HL-60 (cell line): ENCODE results near the gene TRAK2.

Experiments used
- CTCF ChIP-seq: IDR thresholded peaks from one replicate; pipeline ENCODE4 v1.5.1; 2011; ENCODE audit warnings: low read length, control low read depth, inconsistent platforms; ENCODE audit not compliant: insufficient read depth
- POLR2AphosphoS5 ChIP-seq: IDR thresholded peaks from 2 replicates; pipeline ENCODE4 v1.6.1; 2012; ENCODE audit warnings: low read depth

DNA sequence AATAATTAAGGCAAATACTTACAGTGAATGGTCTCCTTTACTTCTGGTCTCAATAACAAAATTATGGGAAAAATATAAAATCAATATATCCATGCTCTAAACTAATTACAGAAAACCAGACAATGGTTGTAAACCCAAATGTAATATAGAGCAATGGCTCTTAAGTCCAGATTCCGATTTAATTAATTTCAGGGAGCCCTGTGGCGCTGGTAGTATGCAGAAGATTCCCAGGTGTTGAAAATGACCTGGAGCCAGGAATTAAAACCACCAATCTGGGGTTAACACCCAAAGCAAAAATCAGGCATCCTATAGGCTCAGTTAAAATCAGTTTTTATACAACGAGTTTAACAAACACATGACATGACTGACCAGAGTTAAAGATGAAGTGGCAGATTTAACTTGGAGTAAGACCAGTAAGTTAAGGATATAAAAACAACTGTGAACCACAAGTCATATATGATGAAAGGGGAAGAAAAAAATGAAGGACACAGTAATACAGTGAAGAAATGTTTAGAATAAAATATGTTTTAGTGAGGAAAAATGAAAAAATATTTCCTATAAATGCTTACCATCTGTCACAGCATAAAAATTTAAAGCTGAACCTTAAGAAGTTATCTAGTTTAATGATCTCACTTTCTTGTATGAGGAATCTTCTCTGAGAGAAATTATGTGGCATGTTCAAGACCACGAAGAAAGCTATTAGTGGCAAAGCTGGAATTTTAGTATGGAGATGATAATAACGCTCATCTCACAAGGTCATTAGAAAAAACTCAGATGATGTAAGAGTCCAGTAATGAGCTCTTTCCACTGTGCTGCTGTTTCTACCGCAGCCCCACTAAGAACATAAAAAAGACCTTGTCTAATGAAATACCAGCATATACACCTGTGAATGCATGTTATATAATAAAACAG is 48.4 kb downstream of the TRAK2 start:
- TF ChIP-seq POLR2AphosphoS5: no peak
- TF ChIP-seq CTCF: no peak
